ENCODE measurements around the gene B3GNT8. TPM values are rescaled to one million over a fixed set of nuclear protein-coding genes. Genes with fewer than 3 reads are reported as not detected.

The B3GNT8 gene
- total and polyA plus RNA-seq, 4 donors = 0.14 to 2.3 (median 0.66) TPM

GRCh38 chr19:41422955-41423354 lies 4.2 kb downstream of the B3GNT8 start:
- Histone ChIP-seq H3K36me3 (ENCODE audit: control insufficient read depth in 4 of 4, insufficient read depth in 3 of 4, low read depth in 1 of 4, low read length in 3 of 4) (peaks cover 13 to 70% (median 32%) of the 10 kb centered on the region in 4 donors), H3K4me1 (ENCODE audit: control insufficient read depth in 4 of 4, insufficient read depth in 4 of 4, low read length in 3 of 4) (peaks cover 0 to 8% (median 0%) of the 10 kb centered on the region in 4 donors), H3K27ac (ENCODE audit: low read depth in 1 of 2, low read length in 2 of 2) (no peak overlapping the region), H3K9ac (ENCODE audit: low read depth in 1 of 2, low read length in 2 of 2) (no peak overlapping the region), H3K4me3 (ENCODE audit: low read depth in 1 of 3, low read length in 3 of 3) (no peak overlapping the region), H3K9me3 (ENCODE audit: control insufficient read depth in 4 of 4, low read length in 3 of 4) (no peaks in the 10 kb centered on the region), H3K27me3 (ENCODE audit: control insufficient read depth in 4 of 4, insufficient read depth in 4 of 4, low read length in 3 of 4) (no peaks in the 10 kb centered on the region)
- WGBS = 94% methylated on average over 12 of the region's 12 CpGs
- no peak for TF ChIP-seq JUND (IDR thresholded peaks at IDR 0.05)
- DNase-seq (ENCODE audit: low spot score) = no peak

- Histone ChIP-seq H3K4me3 (ENCODE audit: low read depth in 1 of 3, low read length in 3 of 3) (no peak overlapping the region), H3K4me1 (ENCODE audit: control insufficient read depth in 4 of 4, insufficient read depth in 4 of 4, low read length in 3 of 4) (peaks cover 0 to 8% (median 0%) of the 10 kb centered on the region in 4 donors), H3K27me3 (ENCODE audit: control insufficient read depth in 4 of 4, insufficient read depth in 4 of 4, low read length in 3 of 4) (no peaks in the 10 kb centered on the region), H3K9me3 (ENCODE audit: control insufficient read depth in 4 of 4, low read length in 3 of 4) (no peaks in the 10 kb centered on the region), H3K36me3 (ENCODE audit: control insufficient read depth in 4 of 4, insufficient read depth in 3 of 4, low read depth in 1 of 4, low read length in 3 of 4) (peaks cover 13 to 70% (median 32%) of the 10 kb centered on the region in 4 donors), H3K9ac (ENCODE audit: low read depth in 1 of 2, low read length in 2 of 2) (no peak overlapping the region), H3K27ac (ENCODE audit: low read depth in 1 of 2, low read length in 2 of 2) (no peak overlapping the region)
- WGBS = 92% methylated on average over 18 of the region's 18 CpGs
- no peak for DNase-seq (ENCODE audit: low spot score)
- TF ChIP-seq REST (IDR thresholded peaks at IDR 0.05) (no peak), ZBTB33 (IDR thresholded peaks at IDR 0.05) (no peak), HNF4G (IDR thresholded peaks at IDR 0.05) (no peak), RAD21 (IDR thresholded peaks at IDR 0.05) (no peak), CTCF (IDR thresholded peaks at IDR 0.05; ENCODE audit: low read depth, low read length, missing input control) (no peak), HNF4A (conservative IDR thresholded peaks at IDR 0.05) (no peak)
Observed at GRCh38 chr19:41422456-41422855, 4.7 kb downstream of the B3GNT8 start.

GRCh38 chr19:41421973-41422372 lies 5.2 kb downstream of the B3GNT8 start:
- peaks cover 13 to 73% (median 32%) of the 10 kb centered on the region in 4 donors for H3K36me3 ChIP-seq (ENCODE audit: control insufficient read depth in 4 of 4, insufficient read depth in 3 of 4, low read depth in 1 of 4, low read length in 3 of 4)
- H3K4me3 ChIP-seq (ENCODE audit: low read depth in 1 of 3, low read length in 3 of 3) = no peak overlapping the region
- H3K9ac ChIP-seq (ENCODE audit: low read depth in 1 of 2, low read length in 2 of 2) = no peak overlapping the region
- WGBS = 97% methylated on average over 20 of the region's 20 CpGs
- H3K9me3 ChIP-seq (ENCODE audit: control insufficient read depth in 4 of 4, low read length in 3 of 4) = no peaks in the 10 kb centered on the region
- H3K27ac ChIP-seq (ENCODE audit: low read depth in 1 of 2, low read length in 2 of 2) = no peak overlapping the region
- no peak for DNase-seq (ENCODE audit: low spot score)
- H3K27me3 ChIP-seq (ENCODE audit: control insufficient read depth in 4 of 4, insufficient read depth in 4 of 4, low read length in 3 of 4) = no peaks in the 10 kb centered on the region
- TF ChIP-seq YY1 (IDR thresholded peaks at IDR 0.05) = no peak
- no peak for TF ChIP-seq FOXA2 (IDR thresholded peaks at IDR 0.05)
- no peak for TF ChIP-seq EGR1 (IDR thresholded peaks at IDR 0.05; ENCODE audit: low read depth in 2 of 2)
- TF ChIP-seq HNF4G (IDR thresholded peaks at IDR 0.05) = no peak
- TF ChIP-seq ZBTB33 (IDR thresholded peaks at IDR 0.05) = no peak
- TF ChIP-seq ATF3 (IDR thresholded peaks at IDR 0.05) = no peak
- no peak for TF ChIP-seq GABPA (IDR thresholded peaks at IDR 0.05 in 1 of 2, conservative IDR thresholded peaks at IDR 0.05 in 1 of 2)
- TF ChIP-seq MAX (IDR thresholded peaks at IDR 0.05) = no peak
- peaks cover 0 to 8% (median 0%) of the 10 kb centered on the region in 4 donors for H3K4me1 ChIP-seq (ENCODE audit: control insufficient read depth in 4 of 4, insufficient read depth in 4 of 4, low read length in 3 of 4)

All from liver (tissue), 9 donors.